HepG2 (cell line): ENCODE data around the gene ICAM3. TPM values are rescaled to one million over a fixed set of nuclear protein-coding genes. Genes with fewer than 3 reads are reported as not detected.
"Not testable (repeated sequence)": the region's sequence is repeated elsewhere in the genome, so short reads cannot be mapped to it uniquely, and the experiment has no call there.

Source experiments
- ATAC-seq: fragments of 200-7000 bp; cut with Tn5 transposase; 3 replicates; pipeline ENCODE4 v1.9.1; 2020; ENCODE audit warnings: mild to moderate bottlenecking, moderate library complexity
- BruUV-seq: library from RNA; stranded (reverse); fragments of 400-500 nt; replicated peaks from 2 replicates; lab custom pipeline; 2021; lab: Mats Ljungman, UMichigan
- CTCF ChIA-PET: fragments of 300-600 bp; formaldehyde crosslinking; extraction: SDS; loops from one replicate; lab custom pipeline; 2021; ENCODE audit warnings: low total read pairs, inconsistent platforms, low intra/inter-chr PET ratio; lab: Yijun Ruan, JAX
- POLR2A ChIA-PET: fragments of 350-600 bp; sonication (Branson Sonifier 250); formaldehyde crosslinking; loops from one replicate; lab custom pipeline; 2020; ENCODE audit warnings: antibody characterized with exemption, inconsistent platforms; lab: Yijun Ruan, JAX
- DNase-seq: peaks from one replicate; pipeline ENCODE4 v3.0.0-alpha.2; 2015; ENCODE audit warnings: low spot score
- FAIRE-seq: peaks from 3 replicates; lab custom pipeline; 2011; peaks lifted over from hg19 to GRCh38; lab: Jason Lieb, UNC
- H2AFZ ChIP-seq: one replicate; pipeline ENCODE4 v1.6.1; 2011; ENCODE audit warnings: low read length, inconsistent platforms
- H3K27ac ChIP-seq: fragments of 300-600 bp; 3 replicates; pipeline ENCODE4 v1.8.0; 2011; ENCODE audit warnings: mixed run types, mild to moderate bottlenecking, mixed read lengths, low read length, inconsistent platforms; ENCODE audit not compliant: insufficient read depth; ENCODE audit errors: extremely low read length
- H3K27me3 ChIP-seq, 2 experiments: fragments of 200-600 bp in 1 of 2; 2 replicates in 1 of 2; 3 replicates in 1 of 2; pipeline versions ENCODE4 v1.6.0 to v1.8.0; 2011; ENCODE audit warnings: low read length in 2 of 2, mild to moderate bottlenecking in 2 of 2, moderate library complexity in 2 of 2, inconsistent platforms in 1 of 2; ENCODE audit not compliant: insufficient read depth in 2 of 2, control insufficient read depth in 1 of 2
- H3K36me3 ChIP-seq, 2 experiments: fragments of 200-600 bp in 1 of 2; replicated peaks in 1 of 2; 2 replicates in 1 of 2; 3 replicates in 1 of 2; pipeline versions ENCODE4 v1.5.1 to v1.8.0; 2011; ENCODE audit warnings: low read length in 2 of 2, inconsistent platforms in 1 of 2; ENCODE audit not compliant: insufficient read depth in 2 of 2, control insufficient read depth in 1 of 2
- H3K4me1 ChIP-seq: 2 replicates; pipeline ENCODE4 v1.5.1; 2012; ENCODE audit warnings: low read length, inconsistent platforms; ENCODE audit not compliant: insufficient read depth
- H3K4me2 ChIP-seq: 2 replicates; pipeline ENCODE4 v1.6.0; 2011; ENCODE audit warnings: low read depth, low read length, inconsistent platforms
- H3K4me3 ChIP-seq, 3 experiments: fragments of 200-600 bp in 1 of 3; sonication (generic), shearing (Covaris generic) in 1 of 3; replicated peaks in 1 of 3; 2 replicates each; pipeline ENCODE4 v1.5.1; 2011 to 2016; ENCODE audit warnings: low read length in 3 of 3, inconsistent platforms in 2 of 3, low read depth in 2 of 3, mild to moderate bottlenecking in 2 of 3, control low read depth in 1 of 3, mixed read lengths in 1 of 3; ENCODE audit not compliant: insufficient read depth in 1 of 3
- H3K79me2 ChIP-seq: one replicate; pipeline ENCODE4 v1.6.1; 2011; ENCODE audit warnings: low read length, inconsistent platforms; ENCODE audit not compliant: insufficient read depth
- H3K9ac ChIP-seq: 2 replicates; pipeline ENCODE4 v1.6.0; 2011; ENCODE audit warnings: mild to moderate bottlenecking, low read depth, low read length, inconsistent platforms; ENCODE audit not compliant: insufficient read depth
- H3K9me3 ChIP-seq: 2 replicates; pipeline ENCODE4 v1.5.1; 2012; ENCODE audit warnings: mild to moderate bottlenecking, low read length
- H4K20me1 ChIP-seq: 2 replicates; pipeline ENCODE4 v1.6.0; 2011; ENCODE audit warnings: inconsistent platforms, mild to moderate bottlenecking, low read length, moderate library complexity; ENCODE audit not compliant: insufficient read depth
- DBP ChIP-seq: sonication (generic); formaldehyde crosslinking; IDR thresholded peaks from 2 replicates; pipeline ENCODE4 v1.4.0; 2020; ENCODE audit warnings: missing genetic modification reagents; ENCODE audit errors: not compliant biosample characterization
- E2F1 ChIP-seq: sonication (generic); formaldehyde crosslinking; IDR thresholded peaks from 2 replicates; pipeline ENCODE4 v1.5.0; 2020; ENCODE audit warnings: missing genetic modification reagents
- MYC ChIP-seq: sonication (generic); formaldehyde crosslinking; IDR thresholded peaks from 2 replicates; pipeline ENCODE4 v1.9.0; 2021; ENCODE audit warnings: missing genetic modification reagents, borderline replicate concordance
- RFXANK ChIP-seq: IDR thresholded peaks from 2 replicates; pipeline ENCODE4 v1.6.1; 2016
- SALL1 ChIP-seq: sonication (generic); formaldehyde crosslinking; IDR thresholded peaks from 2 replicates; pipeline ENCODE4 v1.8.0; 2022; ENCODE audit warnings: mild to moderate bottlenecking, missing genetic modification reagents
- SSRP1 ChIP-seq: IDR thresholded peaks from 2 replicates; pipeline ENCODE4 v1.6.1; 2016; ENCODE audit warnings: control low read depth
- STAT5B ChIP-seq: sonication (generic); formaldehyde crosslinking; IDR thresholded peaks from 2 replicates; pipeline ENCODE4 v1.4.0; 2020; ENCODE audit warnings: missing genetic modification reagents
- TARDBP ChIP-seq: sonication (generic); formaldehyde crosslinking; IDR thresholded peaks from 2 replicates; pipeline ENCODE4 v1.8.0; 2022; ENCODE audit warnings: mild to moderate bottlenecking, missing genetic modification reagents
- TCF7L2 ChIP-seq: IDR thresholded peaks from 2 replicates; pipeline ENCODE4 v1.6.1; 2011; ENCODE audit warnings: mild to moderate bottlenecking, low read depth, low read length, moderate library complexity
- TSC22D2 ChIP-seq: sonication (generic); formaldehyde crosslinking; IDR thresholded peaks from 2 replicates; pipeline ENCODE4 v1.5.1; 2020; ENCODE audit warnings: missing genetic modification reagents, mild to moderate bottlenecking, borderline replicate concordance
- ZNF18 ChIP-seq: sonication (generic); formaldehyde crosslinking; IDR thresholded peaks from 2 replicates; pipeline ENCODE4 v1.8.0; 2022; ENCODE audit warnings: mild to moderate bottlenecking, missing genetic modification reagents; ENCODE audit not compliant: insufficient replicate concordance
- ZNF468 ChIP-seq: sonication (generic); formaldehyde crosslinking; IDR thresholded peaks from 2 replicates; pipeline ENCODE4 v1.8.0; 2022; ENCODE audit warnings: mild to moderate bottlenecking, moderate library complexity, missing genetic modification reagents
- ZNF546 ChIP-seq: sonication (generic); formaldehyde crosslinking; conservative IDR thresholded peaks from 2 replicates; pipeline ENCODE4 v1.8.1; 2023; ENCODE audit warnings: mild to moderate bottlenecking, missing genetic modification reagents
- ZSCAN12 ChIP-seq: sonication (generic); formaldehyde crosslinking; IDR thresholded peaks from 2 replicates; pipeline ENCODE4 v1.9.0; 2021; ENCODE audit warnings: mild to moderate bottlenecking, missing genetic modification reagents
- ZSCAN22 ChIP-seq: sonication (generic); formaldehyde crosslinking; IDR thresholded peaks from 2 replicates; pipeline ENCODE4 v1.4.0; 2020; ENCODE audit warnings: mild to moderate bottlenecking, missing genetic modification reagents
- WGBS: methylation state at CpG from one replicate; pipeline ENCODE4 v1.1.6; 2017; ENCODE audit warnings: low lambda C conversion rate; 5-methylcytosine and 5-hydroxymethylcytosine counted together
- in situ Hi-C: cut with HindIII; loops from 2 replicates; pipeline ENCODE4 v1.10.0; 2017; ENCODE audit warnings: low pct_unique_long_range_greater_than_20kb; ENCODE audit not compliant: extremely low pct_ligation_motif_present
- intact Hi-C: fragments of 100-400 bp; cut with micrococcal nuclease; formaldehyde crosslinking; loops from one replicate; pipeline ENCODE4 v1.10.0; 2022; ENCODE audit not compliant: unreplicated experiment
- polyA plus RNA-seq, 8 experiments: library from polyadenylated mRNA; depleted of rRNA in 3 of 8; stranded (reverse) in 7 of 8; unstranded in 1 of 8; fragments of >200 nt; fragmentation: Illumina TruSeq in 4 of 8; extraction: Trizol in 4 of 8; gene quantifications; 2 replicates each; pipeline versions ENCODE4 v1.2.1 to v1.2.3, GENCODE V29; 2011 to 2016; ENCODE audit warnings: low read depth in 4 of 8, missing spikeins in 1 of 8, mixed read lengths in 1 of 8; ENCODE audit not compliant: insufficient read depth in 1 of 8
- total RNA-seq, 5 experiments: library from RNA; depleted of rRNA; stranded (reverse); fragments of >200 nt; fragmentation: Illumina TruSeq; extraction: Trizol; gene quantifications; 2 replicates each; pipeline ENCODE4 v1.2.3, GENCODE V29; 2016; ENCODE audit warnings: low read depth in 1 of 5

The ICAM3 gene
- total and polyA plus RNA-seq, 2 of the 13 experiments (the other 11 are each of a cell fraction or from before 2014, with no cell fraction given), result 14.1 to 21.0 TPM

- no peak for DNase-seq
- ChIA-PET CTCF (no interaction called here), POLR2A (no interaction called here)
- Histone ChIP-seq H3K4me2 (no peak overlapping the region), H3K27me3 (no peaks in the 10 kb centered on the region; a peak in 1 of 5 replicates), H3K79me2 (peaks cover 8% of the 10 kb centered on the region), H3K4me3 (no peak overlapping the region), H3K36me3 (peaks cover 5 to 9% of the 10 kb centered on the region in 2 experiments; a peak in 3 of 5 replicates), H3K27ac (no peak overlapping the region), H3K9me3 (no peaks in the 10 kb centered on the region), H4K20me1 (no peaks in the 10 kb centered on the region), H3K4me1 (peaks cover 21% of the 10 kb centered on the region), H2AFZ (no peak overlapping the region), H3K9ac (no peak overlapping the region)
- 100% methylated on average over 6 of the region's 8 CpGs for WGBS
- no peak for ATAC-seq
- intact Hi-C loops (no loop called here), in situ Hi-C loops (no loop called here)
- no peak for TF ChIP-seq TARDBP (CRISPR knock-in tag)
- TF ChIP-seq STAT5B (CRISPR knock-in tag), result no peak
- TF ChIP-seq SALL1 (CRISPR knock-in tag), result no peak
- no peak for TF ChIP-seq ZNF18 (CRISPR knock-in tag)
- TF ChIP-seq DBP, result no peak
- no peak for TF ChIP-seq ZNF468 (CRISPR knock-in tag)
- TF ChIP-seq MYC (CRISPR knock-in tag), result no peak
- no peak for TF ChIP-seq TCF7L2
- no peak for TF ChIP-seq SSRP1 (CRISPR knock-in tag)
- TF ChIP-seq ZSCAN22, result no peak
- no peak for TF ChIP-seq TSC22D2
- TF ChIP-seq ZNF546 (CRISPR knock-in tag), result no peak
- no peak for TF ChIP-seq RFXANK
- no peak for TF ChIP-seq ZSCAN12 (CRISPR knock-in tag)
- TF ChIP-seq E2F1, result no peak
- BruUV-seq, result no TSS peak
- FAIRE-seq, result no peak
Measured at GRCh38 chr19:10378124-10378523, 38.7 kb upstream of the ICAM3 start.

- ATAC-seq, result not testable (repeated sequence)
Measured at GRCh38 chr19:10377140-10377640, 37.8 kb upstream of the ICAM3 start.

More at GRCh38 chr19:10377140-10377640, 37.8 kb upstream of the ICAM3 start:
- intact Hi-C loops, FAIRE-seq, CTCF ChIA-PET, H3K4me3 ChIP-seq, H3K4me2 ChIP-seq, in situ Hi-C loops, H3K9ac ChIP-seq, H2AFZ ChIP-seq, H3K9me3 ChIP-seq, BruUV-seq, POLR2A ChIA-PET, H3K36me3 ChIP-seq, DNase-seq, H3K79me2 ChIP-seq, H3K27me3 ChIP-seq, H4K20me1 ChIP-seq, H3K27ac ChIP-seq: not testable (repeated sequence)
- 99% methylated on average over 2 of the region's 2 CpGs for WGBS
- H3K4me1 ChIP-seq, result peaks cover 15% of the 10 kb centered on the region
